RCC 7860 (cell line): ENCODE measurements around the gene UAP1L1.
"Not testable (repeated sequence)": the region's sequence is repeated elsewhere in the genome, so short reads cannot be mapped to it uniquely, and the experiment has no call there.

ENCODE experiments used
- DNase-seq: peaks from one replicate; pipeline ENCODE4 v3.0.0-alpha.2; 2015; ENCODE audit warnings: low spot score
- FAIRE-seq: peaks from 2 replicates; lab custom pipeline; 2012; peaks lifted over from hg19 to GRCh38; lab: Jason Lieb, UNC

The UAP1L1 gene

DNA sequence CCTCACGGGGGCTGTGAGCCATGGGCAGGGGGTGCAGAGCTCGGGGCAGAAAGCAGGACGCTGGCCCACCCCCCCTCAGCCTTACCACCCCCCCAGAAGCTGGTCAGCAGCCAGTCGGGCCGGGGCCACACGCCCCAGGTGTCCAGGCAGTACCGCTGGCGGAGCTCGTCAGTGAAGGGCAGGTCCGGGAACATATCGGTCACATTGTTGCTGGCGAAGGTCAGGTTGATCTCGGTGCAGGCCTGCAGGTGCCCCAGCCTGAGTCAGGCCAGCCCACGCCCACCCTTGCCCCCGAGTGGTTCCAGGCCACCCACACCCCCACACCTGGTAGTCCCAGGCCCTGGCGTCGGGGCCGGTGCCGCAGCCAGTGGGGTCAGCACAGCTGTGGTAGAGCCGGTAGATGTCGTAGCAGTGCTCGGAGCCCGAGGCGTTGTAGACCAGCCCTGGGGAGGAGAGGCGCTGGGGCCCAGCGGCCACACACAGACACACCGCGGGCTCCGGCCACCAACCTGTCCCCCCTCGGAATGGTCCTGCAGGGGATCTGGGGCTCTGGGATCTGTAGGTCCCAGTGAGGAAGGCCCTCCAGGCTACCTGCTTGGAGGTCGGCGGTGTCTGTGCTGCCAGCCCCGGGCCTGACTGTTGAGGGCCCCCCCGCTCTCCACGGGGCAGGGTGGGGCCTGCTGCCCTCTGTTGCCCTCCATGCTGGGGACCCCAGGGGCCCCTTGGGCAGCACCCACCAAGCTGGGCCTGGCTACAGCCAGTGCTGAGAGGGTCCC lies 34.7 kb downstream of the UAP1L1 start:
- FAIRE-seq = no peak
- DNase-seq = no peak

DNA sequence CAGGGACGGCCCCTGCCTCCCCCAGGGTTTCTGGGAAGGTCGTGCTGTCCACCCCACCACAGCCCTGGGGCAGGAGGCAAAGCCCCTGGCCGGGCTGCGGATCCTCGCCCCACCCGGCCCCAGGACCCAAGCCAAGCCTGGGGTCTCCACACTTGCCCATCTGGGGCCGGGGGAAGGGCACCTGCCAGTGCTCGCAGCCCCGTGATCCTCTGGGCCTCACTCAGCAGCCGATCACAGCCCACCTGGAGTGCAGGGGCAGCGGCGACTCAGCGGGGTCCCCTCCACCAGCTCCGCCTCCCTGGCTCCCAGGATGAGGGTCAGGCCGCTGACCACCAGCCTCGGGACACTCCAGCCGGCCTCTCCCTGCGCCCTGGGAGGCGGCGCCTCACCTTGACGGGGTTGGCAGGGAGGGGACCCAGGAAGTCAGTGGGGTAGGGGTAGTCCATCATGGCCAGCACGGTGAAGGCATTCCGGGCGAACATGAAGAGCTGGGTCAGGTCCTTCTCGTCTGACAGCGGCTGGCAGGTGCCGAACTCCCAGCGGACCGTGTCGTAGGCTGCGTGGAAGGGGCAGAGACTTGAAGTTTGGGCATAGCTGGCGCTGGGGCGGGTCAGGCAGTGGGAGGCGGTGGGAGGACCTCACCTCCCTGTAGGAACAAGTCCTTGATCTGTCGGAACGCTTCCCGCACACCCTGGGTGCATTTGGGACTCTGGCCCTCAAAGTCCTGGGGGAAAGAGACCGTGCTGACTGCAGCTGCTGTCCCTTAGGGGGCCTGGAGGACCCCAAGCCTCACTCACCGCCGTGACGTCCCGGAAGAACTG lies 35.5 kb downstream of the UAP1L1 start:
- no peak for DNase-seq
- no peak for FAIRE-seq

DNA sequence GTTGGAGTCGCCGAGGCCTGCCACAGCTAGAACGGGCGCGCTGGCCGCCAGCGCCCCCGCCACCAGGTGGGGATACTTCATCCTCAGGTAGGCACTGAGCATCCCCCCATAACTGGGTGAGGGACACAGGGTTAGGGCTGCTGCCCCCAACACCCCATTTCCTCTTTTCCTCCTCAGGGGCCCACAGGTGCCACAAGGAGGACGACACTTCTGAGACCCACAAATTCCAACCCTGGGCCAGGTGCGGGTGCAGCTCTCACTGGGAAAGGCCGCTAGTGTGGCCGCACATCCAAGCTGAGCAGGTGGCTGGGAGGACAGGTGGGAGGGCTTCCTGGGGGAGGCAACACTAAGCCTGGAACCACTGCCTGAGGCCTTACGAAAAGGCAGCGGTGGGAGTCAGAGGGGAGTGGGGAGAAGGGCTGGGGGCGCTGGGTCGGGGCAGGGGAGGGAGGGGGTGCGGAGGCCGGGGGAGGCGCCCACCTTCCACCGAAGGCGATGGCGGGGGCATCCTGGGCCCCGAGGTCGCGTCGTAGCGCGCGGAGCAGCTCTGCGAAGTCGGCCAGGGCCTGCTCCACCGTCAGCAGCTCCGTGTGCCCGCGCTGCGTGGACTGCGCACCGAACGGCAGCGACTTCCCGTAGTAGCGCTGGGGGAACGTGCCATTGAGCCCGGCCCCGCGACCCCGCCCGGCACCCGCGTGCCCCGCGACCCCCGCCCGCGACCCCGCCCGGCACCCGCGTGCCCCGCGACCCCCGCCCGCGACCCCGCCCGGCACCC lies 36.3 kb downstream of the UAP1L1 start:
- FAIRE-seq = no peak
- DNase-seq = no peak

DNA sequence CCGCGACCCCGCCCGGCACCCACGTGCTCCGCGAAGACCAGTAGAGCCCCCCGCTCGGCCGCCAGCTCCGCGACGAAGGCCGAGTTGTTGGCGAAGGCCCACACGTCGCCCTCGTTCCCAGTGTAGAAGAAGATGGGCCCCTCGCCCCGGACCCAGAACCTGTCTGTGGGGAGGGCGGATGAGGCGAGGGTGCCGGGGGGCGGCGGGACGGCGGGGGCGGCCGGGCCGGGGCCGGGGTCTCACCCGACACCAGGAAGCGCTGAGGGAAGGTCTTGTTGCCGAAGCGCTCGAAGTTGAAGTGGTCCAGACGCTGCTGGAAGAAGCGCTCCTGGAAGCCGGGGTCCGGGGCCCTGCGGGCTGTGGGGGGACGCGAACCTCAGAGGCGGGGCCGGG lies 36.9 kb downstream of the UAP1L1 start:
- DNase-seq = no peak
- FAIRE-seq = no peak

DNA sequence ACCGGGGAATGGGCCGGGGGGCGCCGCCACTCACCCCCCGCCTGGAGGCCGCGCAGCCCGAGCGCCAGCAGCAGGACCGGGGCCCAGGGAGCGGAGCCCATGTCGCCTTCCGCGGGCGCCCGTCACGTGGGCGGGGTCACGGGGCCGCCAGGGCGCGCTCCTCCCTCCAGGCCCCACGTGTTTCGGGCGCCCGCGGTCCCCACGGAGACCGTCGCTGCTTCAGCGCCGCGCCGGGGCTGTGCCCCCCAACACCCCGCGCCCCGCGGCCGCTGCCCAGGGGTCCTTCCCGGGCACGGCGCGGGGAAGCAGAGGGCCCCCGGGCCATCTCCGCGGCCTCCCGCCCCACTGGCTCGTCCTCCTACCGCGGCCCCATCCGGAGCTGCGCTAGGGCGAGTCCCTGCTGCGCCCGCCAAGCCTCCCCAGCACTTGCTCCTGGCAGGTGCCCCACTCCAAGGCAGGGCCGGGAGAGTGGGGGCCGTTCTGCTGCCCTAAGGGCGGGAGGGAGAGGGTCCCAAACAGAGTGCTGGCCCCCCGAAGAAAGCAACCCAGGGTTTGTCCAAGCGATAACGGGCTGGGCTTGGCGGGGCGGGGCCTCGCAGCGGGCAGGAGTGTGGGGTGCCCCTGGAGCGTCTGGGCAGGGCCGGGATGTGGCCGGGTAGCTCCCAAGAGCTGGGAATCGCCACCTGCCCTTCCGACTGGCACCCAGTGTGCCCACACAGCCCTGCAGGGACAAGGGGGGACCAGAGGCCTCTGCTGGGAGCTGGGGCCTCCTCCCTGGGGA lies 37.5 kb downstream of the UAP1L1 start, which contains the start of gene DPP7:
DPP7 (minus strand) TSS at position 121 of the 781 bp plus-strand sequence; CDS start at position 101, 20 bp downstream.
- DNase-seq = peak; percentile 28
- FAIRE-seq = no peak

DNA sequence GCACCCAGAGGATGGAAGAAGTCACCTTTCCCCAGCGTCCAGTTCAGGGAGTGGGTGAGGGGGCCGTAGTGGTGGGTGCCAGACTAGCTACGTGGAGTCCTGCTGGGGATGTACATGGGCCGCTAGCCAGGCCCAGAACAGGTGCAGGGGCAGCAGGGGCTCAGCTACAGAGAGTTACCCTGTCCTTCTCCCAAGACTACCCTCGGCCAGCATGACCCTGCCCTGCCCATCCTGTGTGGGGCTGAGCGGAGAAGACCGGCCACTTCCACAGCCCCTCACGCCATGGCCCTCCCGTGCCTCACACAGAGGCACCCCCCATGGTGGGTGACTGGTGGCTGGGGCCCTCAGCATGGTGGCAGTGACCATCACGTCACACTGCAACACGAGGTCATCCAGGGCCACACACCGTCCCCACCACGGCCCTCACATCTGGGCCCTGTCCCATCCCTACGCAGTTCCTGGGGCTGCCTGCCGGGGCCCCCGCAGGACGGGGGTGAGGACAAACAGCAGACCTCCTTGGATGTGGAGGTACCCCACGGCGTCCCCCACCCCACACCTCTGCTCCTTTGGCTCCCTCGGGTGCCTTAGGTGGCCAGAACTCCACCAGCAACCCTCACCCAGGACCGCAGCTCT lies 38.2 kb downstream of the UAP1L1 start:
- no peak for FAIRE-seq

DNA sequence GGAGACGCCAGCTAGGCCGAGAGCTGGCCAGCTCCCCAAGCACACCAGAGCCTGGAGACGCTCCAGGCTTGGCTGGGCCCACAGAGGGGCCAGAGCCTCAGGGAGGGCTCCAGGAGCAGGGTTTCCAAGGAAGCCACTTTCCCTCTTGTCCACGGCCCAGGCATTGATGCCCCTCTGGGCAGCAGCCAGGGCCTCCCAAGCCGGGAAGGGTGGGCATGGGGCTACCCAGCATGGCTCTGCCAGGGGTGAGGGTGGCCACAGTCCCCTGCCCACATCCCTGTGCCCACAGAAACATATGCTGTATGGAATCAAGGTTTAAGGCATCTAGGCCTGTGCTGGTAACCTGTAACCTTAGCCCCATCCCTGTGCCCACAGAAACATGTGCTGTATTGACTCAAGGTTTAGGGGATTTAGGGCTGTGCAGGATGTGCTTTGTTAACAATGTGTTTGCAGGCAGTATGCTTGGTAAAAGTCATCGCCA lies 38.8 kb downstream of the UAP1L1 start:
- DNase-seq (no peak), FAIRE-seq (no peak)

More for the DNA sequence above, 38.2 kb downstream of the UAP1L1 start:
- no peak for DNase-seq

DNA sequence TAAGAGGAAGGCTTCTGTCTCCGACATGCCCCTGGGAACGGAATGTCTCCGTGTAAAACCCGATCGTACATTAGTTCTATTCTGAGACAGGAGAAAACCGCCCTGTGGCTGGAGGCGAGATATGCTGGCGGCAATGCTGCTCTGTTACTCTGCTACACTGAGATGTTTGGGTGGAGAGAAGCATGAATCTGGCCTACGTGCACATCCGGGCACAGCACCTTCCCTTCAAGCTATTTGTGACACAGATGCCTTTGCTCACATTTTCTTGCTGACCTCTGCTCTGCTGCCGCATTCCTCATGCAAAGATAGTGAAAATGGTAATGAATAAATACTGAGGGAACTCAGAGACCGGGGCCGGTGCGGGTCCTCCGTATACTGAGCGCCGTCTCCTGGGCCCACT lies 39.4 kb downstream of the UAP1L1 start:
- FAIRE-seq (no peak), DNase-seq (no peak)

DNA sequence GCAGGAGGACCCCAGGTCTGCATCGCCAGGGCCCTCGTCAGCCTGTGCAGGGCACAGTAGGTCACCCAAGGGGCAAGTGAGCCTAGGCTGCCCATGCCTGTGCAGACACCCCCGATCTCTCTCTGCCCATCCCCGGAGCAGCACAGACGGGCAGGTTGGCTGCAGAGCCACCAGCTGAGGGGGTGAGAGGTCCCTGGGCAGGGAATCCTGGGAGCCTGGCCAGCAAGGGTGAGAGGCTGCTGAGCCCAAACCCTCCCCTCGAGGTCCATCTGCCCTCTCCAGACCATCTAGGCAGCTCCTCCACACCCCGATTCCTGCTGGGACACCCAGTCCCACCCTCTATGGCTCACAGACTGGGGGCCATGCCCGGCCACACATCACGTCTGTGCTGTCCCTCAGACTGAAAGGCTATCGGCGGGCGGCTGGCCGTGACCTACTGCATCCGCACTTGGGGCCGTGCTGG lies 40.0 kb downstream of the UAP1L1 start:
- DNase-seq (no peak), FAIRE-seq (no peak)

DNA sequence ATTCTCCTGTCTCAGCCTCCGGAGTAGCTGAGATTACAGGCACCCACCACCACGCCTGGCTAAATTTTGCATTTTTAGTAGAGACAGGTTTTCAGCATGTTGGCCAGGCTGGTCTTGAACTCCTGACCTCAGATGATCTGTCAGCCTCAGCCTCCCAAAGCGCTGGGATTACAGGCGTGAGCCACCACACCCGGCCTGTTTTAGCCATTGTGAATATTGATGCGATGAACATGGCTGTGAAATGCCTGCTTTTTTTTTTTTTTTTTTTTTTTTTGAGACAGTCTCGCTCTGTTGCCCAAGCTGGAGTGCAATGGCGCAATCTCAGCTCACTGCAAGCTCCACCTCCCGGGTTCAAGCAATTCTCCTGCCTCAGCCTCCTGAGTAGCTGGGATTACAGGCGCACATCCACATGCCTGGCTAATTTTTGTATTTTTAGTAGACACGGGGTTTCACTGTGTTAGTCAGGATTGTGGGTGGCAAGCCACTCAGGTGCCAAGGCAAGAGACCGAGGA lies 40.8 kb downstream of the UAP1L1 start:
- FAIRE-seq, DNase-seq: not testable (repeated sequence)

DNA sequence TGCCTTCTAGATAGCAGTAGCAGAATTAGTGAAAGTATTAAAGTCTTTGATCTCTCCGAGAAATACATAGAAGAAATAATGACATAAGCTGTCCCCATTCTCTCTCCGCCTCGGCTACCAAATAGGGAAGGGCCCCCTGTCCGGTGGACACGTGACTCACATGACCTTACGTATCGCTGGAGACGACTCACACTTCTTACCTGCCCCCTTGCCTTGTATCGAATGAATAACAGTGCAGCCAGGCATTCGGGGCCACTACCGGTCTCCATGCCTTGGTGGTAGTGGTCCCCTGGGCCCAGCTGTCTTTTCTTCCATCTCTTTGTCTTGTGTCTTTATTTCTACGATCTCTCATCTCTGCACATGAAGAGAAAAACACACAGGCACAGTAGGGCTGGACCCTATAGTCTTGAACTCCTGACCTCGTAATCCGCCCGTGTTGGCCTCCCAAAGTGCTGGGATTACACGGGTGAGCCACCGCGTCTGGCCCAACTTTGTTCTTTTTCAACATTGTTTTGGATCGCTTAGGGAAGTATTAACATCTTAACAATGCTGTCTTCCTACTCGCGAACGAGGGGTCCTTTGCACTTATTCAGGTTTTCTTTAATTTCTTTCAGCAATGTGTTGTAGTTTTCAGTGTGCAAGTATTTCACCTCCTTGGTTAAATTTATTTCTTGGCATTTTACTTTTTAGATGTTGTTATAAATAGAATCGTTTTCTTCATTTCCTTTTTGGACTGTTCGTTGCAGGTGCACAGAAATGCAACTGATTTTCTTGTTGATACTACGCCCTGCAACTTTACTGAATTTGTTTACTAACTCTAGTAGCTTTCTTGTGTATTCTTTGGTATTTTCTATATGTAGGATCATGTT lies 44.8 kb downstream of the UAP1L1 start:
- not testable (repeated sequence) for FAIRE-seq, DNase-seq

DNA sequence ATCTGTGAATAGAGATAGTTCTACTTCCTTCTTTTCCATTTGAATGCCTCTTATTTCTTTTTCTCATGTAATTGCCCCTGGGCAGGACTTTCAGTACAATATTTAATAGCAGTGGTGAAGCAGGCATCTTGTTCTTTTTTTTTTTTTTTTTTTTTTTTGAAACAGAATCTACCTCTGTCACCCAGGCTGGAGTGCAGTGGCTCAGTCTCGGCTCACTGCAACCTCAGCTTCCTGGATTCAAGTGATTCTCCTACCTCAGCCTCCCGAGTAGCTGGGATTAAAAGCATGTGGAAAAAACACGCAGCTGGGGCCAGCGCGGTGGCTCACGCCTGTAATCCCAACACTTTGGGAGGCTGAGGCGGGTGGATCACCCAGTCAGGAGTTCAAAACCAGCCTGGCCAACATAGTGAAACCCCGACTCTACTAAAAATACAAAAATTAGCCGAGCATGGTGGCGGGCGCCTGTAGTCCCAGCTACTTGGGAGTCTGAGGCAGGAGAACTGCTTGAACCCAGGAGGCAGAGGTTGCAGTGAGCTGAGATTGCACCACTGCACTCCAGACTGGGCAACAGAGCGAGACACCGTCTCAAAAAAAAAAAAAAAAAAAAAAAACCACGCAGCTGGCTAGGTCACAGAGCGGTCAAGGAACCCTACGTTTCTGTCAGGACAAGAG lies 45.6 kb downstream of the UAP1L1 start:
- not testable (repeated sequence) for FAIRE-seq, DNase-seq

DNA sequence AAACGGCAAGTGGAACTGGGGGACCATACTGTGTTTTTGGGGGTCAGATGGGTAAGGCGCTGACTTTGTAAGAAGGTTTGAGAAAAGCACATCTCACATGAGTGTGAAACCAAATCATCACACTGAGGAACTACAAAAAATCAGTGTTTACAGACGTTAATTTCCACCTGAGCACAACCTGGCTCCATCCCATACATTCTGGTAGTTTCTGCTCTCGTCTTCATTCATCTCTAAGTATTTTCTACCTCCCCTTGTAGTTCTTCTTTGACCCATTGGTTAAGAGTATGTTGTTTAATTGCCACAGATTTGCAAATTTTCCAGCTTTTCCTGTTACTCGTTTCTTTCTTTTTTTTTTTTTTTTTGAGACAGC lies 46.1 kb downstream of the UAP1L1 start:
- DNase-seq (no peak), FAIRE-seq (no peak)

DNA sequence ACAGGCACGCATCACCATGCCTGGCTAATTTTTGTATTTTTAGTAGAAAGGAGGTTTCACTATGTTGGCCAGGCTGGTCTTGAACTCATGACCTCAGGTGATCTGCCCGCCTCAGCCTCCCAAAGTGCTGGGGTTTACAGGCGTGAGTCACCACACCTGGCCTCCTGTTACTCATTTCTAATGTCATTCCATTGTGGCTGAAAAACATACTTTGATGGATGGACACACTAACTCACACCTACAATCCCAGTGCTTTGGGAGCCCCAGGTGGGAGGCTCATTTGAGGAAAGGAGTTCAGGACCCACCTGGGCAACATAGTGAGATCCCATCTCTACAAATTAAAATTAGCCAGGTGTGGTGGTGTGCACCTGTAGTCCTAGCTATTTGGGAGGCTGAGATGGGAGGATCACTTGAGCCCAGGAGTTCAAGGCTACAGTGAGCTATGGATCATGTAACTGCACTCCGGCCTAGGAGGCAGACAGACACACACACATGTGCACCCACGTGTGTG lies 46.7 kb downstream of the UAP1L1 start:
- peak; percentile 20 for DNase-seq
- FAIRE-seq = not testable (repeated sequence)

DNA sequence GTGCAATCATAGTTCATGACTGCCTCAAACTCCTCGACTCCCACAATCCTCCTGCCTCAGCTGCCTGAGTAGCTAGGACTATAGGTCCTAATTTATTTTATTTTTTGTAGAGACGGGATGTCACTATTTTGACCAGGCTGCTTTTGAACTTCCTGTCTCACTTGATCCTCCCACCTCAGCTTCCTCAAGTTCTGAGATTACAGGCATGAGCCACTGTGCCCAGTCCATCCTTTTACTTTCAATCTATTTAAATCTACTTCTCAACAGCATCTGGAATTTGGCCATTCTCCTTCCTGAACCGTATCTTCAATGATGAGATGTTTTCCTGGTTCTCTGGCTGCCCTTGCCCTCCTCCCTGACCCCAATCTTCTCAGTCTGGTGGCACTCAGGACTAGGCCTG lies 49.5 kb downstream of the UAP1L1 start:
- FAIRE-seq = no peak
- no peak for DNase-seq

DNA sequence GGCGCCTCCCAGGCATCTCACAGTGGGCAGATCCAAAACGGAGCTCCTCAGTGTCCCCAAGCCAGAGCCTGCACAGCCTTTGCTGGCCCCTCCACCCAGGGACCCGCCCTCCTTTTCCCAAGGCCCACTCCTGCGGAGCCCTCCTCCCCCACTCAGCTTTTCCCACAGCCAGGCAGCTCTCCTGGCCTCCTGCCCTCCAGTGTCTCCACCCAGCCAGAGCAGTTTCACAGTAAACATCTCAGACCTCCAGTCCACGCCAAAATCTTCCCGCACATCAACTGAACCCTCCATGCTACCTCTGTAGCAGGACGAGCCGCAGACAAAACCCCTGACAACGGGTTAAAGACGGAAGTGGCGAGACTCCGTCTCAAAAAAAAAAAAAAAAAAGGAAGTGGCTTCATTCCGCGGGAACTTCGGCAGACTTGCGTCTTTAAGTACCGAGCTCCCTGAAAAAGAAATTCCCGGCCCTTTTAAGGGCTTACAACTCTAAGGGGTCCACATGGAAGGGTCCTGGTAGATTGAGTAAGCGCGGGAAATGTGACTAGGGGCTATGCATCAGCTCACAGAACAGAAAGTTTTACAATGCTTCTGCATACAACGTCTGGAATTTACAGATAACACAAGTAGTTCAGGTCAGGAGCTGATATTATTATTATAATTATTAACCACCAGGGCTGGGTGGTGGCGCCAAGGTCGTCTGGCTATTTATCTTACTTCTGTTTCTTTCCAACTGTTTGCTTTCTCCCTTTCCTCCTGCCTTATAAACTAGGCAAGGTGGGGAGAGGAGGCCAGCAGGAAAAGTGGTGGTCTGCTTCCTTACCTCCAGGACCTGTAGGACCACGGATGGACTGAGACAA lies 50.2 kb downstream of the UAP1L1 start:
- DNase-seq = no peak
- FAIRE-seq = no peak
